ENCODE results near the gene ZNF501. TPM values are rescaled to one million over a fixed set of nuclear protein-coding genes. Genes with fewer than 3 reads are reported as not detected.

ZNF501 gene
- total and polyA plus RNA-seq, 2 donors (not counting 3 experiments of a cell fraction or from before 2014, with no cell fraction given): 0.92 to 3.9 TPM

GRCh38 chr3:44762690-44763089 lies 33.3 kb downstream of the ZNF501 start:
- Histone ChIP-seq H3K4me2 (ENCODE audit: insufficient read depth, low read length) (peak overlapping the region; percentile 90), H3K4me3 (replicated peaks in 1 of 3; ENCODE audit: insufficient read depth in 1 of 3, low read depth in 1 of 3, low read length in 3 of 3) (peak overlapping the region; percentile 57 to 91 (median 81)), H3K79me2 (ENCODE audit: control insufficient read depth, insufficient read depth, low read length) (peaks cover 64% of the 10 kb centered on the region), H4K20me1 (replicated peaks; ENCODE audit: control insufficient read depth, extremely low read depth, insufficient read depth, low read length) (no peaks in the 10 kb centered on the region), H3K9ac (replicated peaks; ENCODE audit: extremely low read depth, insufficient read depth, low read length) (peak overlapping the region; percentile 50), H2AFZ (ENCODE audit: low read depth, low read length) (peak overlapping the region; percentile 91), H3K27ac (ENCODE audit: insufficient read depth, low read depth, low read length) (peak overlapping the region; percentile 48), H3K27me3 (ENCODE audit: control insufficient read depth in 2 of 2, insufficient read depth in 2 of 2, low read length in 2 of 2) (no peaks in the 10 kb centered on the region), H3K4me1 (ENCODE audit: control insufficient read depth, extremely low read depth, insufficient read depth, low read length) (peaks cover 6% of the 10 kb centered on the region), H3K36me3 (ENCODE audit: control insufficient read depth in 2 of 2, extremely low read depth in 1 of 2, insufficient read depth in 2 of 2, low read length in 2 of 2) (no peaks in the 10 kb centered on the region), H3K9me3 (replicated peaks; ENCODE audit: control insufficient read depth, insufficient read depth, low read length) (no peaks in the 10 kb centered on the region), H3K9me1 (replicated peaks; ENCODE audit: control insufficient read depth, extremely low read depth, insufficient read depth, low read length) (no peaks in the 10 kb centered on the region)
- CTCF ChIA-PET: interaction anchor here (1.3 to 1.8 kb wide), 3 partner anchors 33 to 151 kb away, joined by 5 to 6 read pairs (median 6); partner anchors contain the start of genes ZNF501 and ZNF502
- FAIRE-seq: peak; percentile 37
- intact Hi-C loops (cut with micrococcal nuclease) (loop anchor here (1.0 to 5.0 kb wide), 2 partner anchors 115 to 152 kb away; partner anchors contain the start of gene ZNF35), dilution Hi-C loops (cut with MboI; ENCODE audit: extremely low pct_ligation_motif_present, low sequenced_read_pairs) (no loop called here)
- POLR2A ChIA-PET: no interaction called here
- BruUV-seq (replicated peaks): no TSS peak
- TF ChIP-seq MYC (IDR thresholded peaks at IDR 0.05; ENCODE audit: low read depth, low read length): no peak
- TF ChIP-seq MAX (IDR thresholded peaks at IDR 0.05; ENCODE audit: insufficient read depth, insufficient read length): no peak
- no peak for TF ChIP-seq POLR2A (IDR thresholded peaks at IDR 0.05; ENCODE audit: low read depth, low read length)
- DNase-seq (ENCODE audit: low read depth, low spot score): no peak

GRCh38 chr3:44764248-44764647 lies 34.8 kb downstream of the ZNF501 start:
- no peak overlapping the region for H3K4me2 ChIP-seq (ENCODE audit: insufficient read depth, low read length)
- no peaks in the 10 kb centered on the region for H4K20me1 ChIP-seq (replicated peaks; ENCODE audit: control insufficient read depth, extremely low read depth, insufficient read depth, low read length)
- no peak overlapping the region for H3K4me3 ChIP-seq (replicated peaks in 1 of 3; ENCODE audit: insufficient read depth in 1 of 3, low read depth in 1 of 3, low read length in 3 of 3)
- no peak for TF ChIP-seq CTCF (IDR thresholded peaks at IDR 0.05; ENCODE audit: extremely low read depth in 1 of 2, insufficient read depth in 1 of 2, low read depth in 1 of 2, low read length in 2 of 2)
- TF ChIP-seq POLR2AphosphoS5 (IDR thresholded peaks at IDR 0.05; ENCODE audit: insufficient read depth, low read depth, low read length): no peak
- TF ChIP-seq GATA2 (IDR thresholded peaks at IDR 0.05; ENCODE audit: insufficient read depth, insufficient read length, low read depth, low read length): no peak
- no peak for TF ChIP-seq MYC (IDR thresholded peaks at IDR 0.05; ENCODE audit: low read depth, low read length)
- no peak for TF ChIP-seq MAX (IDR thresholded peaks at IDR 0.05; ENCODE audit: insufficient read depth, insufficient read length)
- TF ChIP-seq POLR2A (IDR thresholded peaks at IDR 0.05; ENCODE audit: low read depth, low read length): no peak
- TF ChIP-seq FOS (IDR thresholded peaks at IDR 0.05; ENCODE audit: borderline replicate concordance, insufficient read depth, low read length): no peak
- no peak for TF ChIP-seq EZH2 (IDR thresholded peaks at IDR 0.05; ENCODE audit: borderline replicate concordance, low read depth, low read length, severe bottlenecking)
- TF ChIP-seq JUN (IDR thresholded peaks at IDR 0.05; ENCODE audit: borderline replicate concordance, insufficient read depth, insufficient read length, low read depth): no peak
- ChIA-PET CTCF (no interaction called here), POLR2A (no interaction called here)
- H3K9me3 ChIP-seq (replicated peaks; ENCODE audit: control insufficient read depth, insufficient read depth, low read length): no peaks in the 10 kb centered on the region
- H3K27ac ChIP-seq (ENCODE audit: insufficient read depth, low read depth, low read length): no peak overlapping the region
- H3K27me3 ChIP-seq (ENCODE audit: control insufficient read depth in 2 of 2, insufficient read depth in 2 of 2, low read length in 2 of 2): no peaks in the 10 kb centered on the region
- no peaks in the 10 kb centered on the region for H3K9me1 ChIP-seq (replicated peaks; ENCODE audit: control insufficient read depth, extremely low read depth, insufficient read depth, low read length)
- dilution Hi-C loops (cut with MboI; ENCODE audit: extremely low pct_ligation_motif_present, low sequenced_read_pairs): no loop called here
- H3K4me1 ChIP-seq (ENCODE audit: control insufficient read depth, extremely low read depth, insufficient read depth, low read length): peaks cover 6% of the 10 kb centered on the region
- intact Hi-C loops (cut with micrococcal nuclease): loop anchor here (5.0 kb wide), 1 partner anchor 117 kb away; the partner anchor contains the start of gene ZNF35
- no TSS peak for BruUV-seq (replicated peaks)
- no peak overlapping the region for H3K9ac ChIP-seq (replicated peaks; ENCODE audit: extremely low read depth, insufficient read depth, low read length)
- peaks cover 74% of the 10 kb centered on the region for H3K79me2 ChIP-seq (ENCODE audit: control insufficient read depth, insufficient read depth, low read length)
- DNase-seq (ENCODE audit: low read depth, low spot score): no peak
- no peaks in the 10 kb centered on the region for H3K36me3 ChIP-seq (ENCODE audit: control insufficient read depth in 2 of 2, extremely low read depth in 1 of 2, insufficient read depth in 2 of 2, low read length in 2 of 2)
- no peak for FAIRE-seq
- no peak overlapping the region for H2AFZ ChIP-seq (ENCODE audit: low read depth, low read length)

All from endothelial cell of umbilical vein (primary cell).